K562 (cell line): ENCODE data around the gene ANKRD6.

Experiments used
- BRF1 ChIP-seq: IDR thresholded peaks from 3 replicates; pipeline ENCODE4 v1.6.1; 2011; ENCODE audit warnings: borderline replicate concordance, mild to moderate bottlenecking; ENCODE audit not compliant: insufficient read length; ENCODE audit errors: extremely low read depth
- EWSR1 ChIP-seq: fragments of 450-650 bp; IDR thresholded peaks from 2 replicates; pipeline ENCODE4 v1.6.1; 2018; ENCODE audit warnings: borderline replicate concordance, mild to moderate bottlenecking, low read depth, moderate library complexity; ENCODE audit not compliant: partially characterized antibody
- NFATC3 ChIP-seq: fragments of 450-650 bp; IDR thresholded peaks from 2 replicates; pipeline ENCODE4 v1.6.1; 2017; ENCODE audit warnings: mild to moderate bottlenecking
- POLR2A ChIP-seq: fragments of 450-650 bp; conservative IDR thresholded peaks from 2 replicates; pipeline ENCODE4 v1.6.1; 2016
- RAD21 ChIP-seq, 2 experiments: fragments of 250-450 bp in 1 of 2; fragments of 450-650 bp in 1 of 2; sonication (Bioruptor Pico) in 1 of 2; formaldehyde crosslinking in 1 of 2; IDR thresholded peaks in 1 of 2; conservative IDR thresholded peaks in 1 of 2; 2 replicates each; pipeline versions ENCODE4 v1.4.0 to v1.8.0; 2020 to 2022; ENCODE audit warnings: mild to moderate bottlenecking in 2 of 2, moderate library complexity in 1 of 2
- U2AF1 ChIP-seq: fragments of 200-400 bp; formaldehyde crosslinking; optimal IDR thresholded peaks from 2 replicates; pipeline ENCODE3; 2017; ENCODE audit warnings: mild to moderate bottlenecking, low read depth, low read length, moderate library complexity
- ZNF140 ChIP-seq: fragments of 250-450 bp; sonication (Bioruptor Pico); IDR thresholded peaks from 2 replicates; pipeline ENCODE4 v1.8.0; 2021; ENCODE audit warnings: moderate library complexity, mild to moderate bottlenecking, inconsistent platforms
- TF ChIP-seq, protein P1 (sequence below), 3 experiments: IDR thresholded peaks in 2 of 3; conservative IDR thresholded peaks in 1 of 3; 2 replicates each; pipeline ENCODE4 v1.5.1; 2011 to 2012; ENCODE audit warnings: low read length in 3 of 3, mild to moderate bottlenecking in 3 of 3, control low read depth in 2 of 3, improper control_type of control experiment in 1 of 3, inconsistent platforms in 1 of 3, low read depth in 1 of 3, mixed read lengths in 1 of 3, moderate library complexity in 1 of 3; ENCODE audit not compliant: insufficient read depth in 2 of 3
- TF ChIP-seq, protein P2 (sequence below): fragments of 250-450 bp; sonication (Bioruptor Pico); IDR thresholded peaks from 2 replicates; pipeline ENCODE4 v1.8.0; 2022; ENCODE audit warnings: inconsistent platforms, mild to moderate bottlenecking, moderate library complexity, borderline replicate concordance

DNA sequence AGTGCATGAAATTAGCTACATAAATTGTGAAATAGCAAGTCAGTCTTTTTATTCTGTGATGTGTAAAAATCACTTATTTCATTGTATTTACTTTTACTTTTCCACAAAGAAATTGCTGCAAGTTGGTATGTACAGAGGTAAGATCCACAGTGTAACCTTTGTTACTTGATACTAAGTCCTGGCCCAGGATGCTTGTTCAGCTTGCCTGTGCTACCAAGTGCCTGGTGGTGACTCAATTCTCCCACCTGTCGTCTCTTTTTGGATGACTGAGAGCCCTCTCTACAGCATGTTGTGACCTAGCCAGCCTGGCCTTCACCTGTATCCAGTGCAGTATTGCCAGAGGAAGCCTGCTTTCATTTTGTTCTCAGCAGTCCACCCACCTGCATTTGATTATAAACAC, 54.9 kb downstream of the ANKRD6 start:
- TF ChIP-seq EWSR1 = no peak
- TF ChIP-seq, protein P1, sequence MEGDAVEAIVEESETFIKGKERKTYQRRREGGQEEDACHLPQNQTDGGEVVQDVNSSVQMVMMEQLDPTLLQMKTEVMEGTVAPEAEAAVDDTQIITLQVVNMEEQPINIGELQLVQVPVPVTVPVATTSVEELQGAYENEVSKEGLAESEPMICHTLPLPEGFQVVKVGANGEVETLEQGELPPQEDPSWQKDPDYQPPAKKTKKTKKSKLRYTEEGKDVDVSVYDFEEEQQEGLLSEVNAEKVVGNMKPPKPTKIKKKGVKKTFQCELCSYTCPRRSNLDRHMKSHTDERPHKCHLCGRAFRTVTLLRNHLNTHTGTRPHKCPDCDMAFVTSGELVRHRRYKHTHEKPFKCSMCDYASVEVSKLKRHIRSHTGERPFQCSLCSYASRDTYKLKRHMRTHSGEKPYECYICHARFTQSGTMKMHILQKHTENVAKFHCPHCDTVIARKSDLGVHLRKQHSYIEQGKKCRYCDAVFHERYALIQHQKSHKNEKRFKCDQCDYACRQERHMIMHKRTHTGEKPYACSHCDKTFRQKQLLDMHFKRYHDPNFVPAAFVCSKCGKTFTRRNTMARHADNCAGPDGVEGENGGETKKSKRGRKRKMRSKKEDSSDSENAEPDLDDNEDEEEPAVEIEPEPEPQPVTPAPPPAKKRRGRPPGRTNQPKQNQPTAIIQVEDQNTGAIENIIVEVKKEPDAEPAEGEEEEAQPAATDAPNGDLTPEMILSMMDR (IDR thresholded peaks at IDR 0.05 in 2 of 3, conservative IDR thresholded peaks at IDR 0.05 in 1 of 3; ENCODE audit: insufficient read depth in 2 of 3, low read depth in 1 of 3, low read length in 3 of 3) = no peak
- TF ChIP-seq RAD21 (CRISPR knock-in tag; conservative IDR thresholded peaks at IDR 0.05 in 1 of 2, IDR thresholded peaks at IDR 0.05 in 1 of 2) = no peak
- no peak for TF ChIP-seq POLR2A
- TF ChIP-seq NFATC3 = no peak
- no peak for TF ChIP-seq ZNF140 (CRISPR knock-in tag)
- TF ChIP-seq BRF1 = no peak
- TF ChIP-seq U2AF1 = no peak
- TF ChIP-seq, protein P2, sequence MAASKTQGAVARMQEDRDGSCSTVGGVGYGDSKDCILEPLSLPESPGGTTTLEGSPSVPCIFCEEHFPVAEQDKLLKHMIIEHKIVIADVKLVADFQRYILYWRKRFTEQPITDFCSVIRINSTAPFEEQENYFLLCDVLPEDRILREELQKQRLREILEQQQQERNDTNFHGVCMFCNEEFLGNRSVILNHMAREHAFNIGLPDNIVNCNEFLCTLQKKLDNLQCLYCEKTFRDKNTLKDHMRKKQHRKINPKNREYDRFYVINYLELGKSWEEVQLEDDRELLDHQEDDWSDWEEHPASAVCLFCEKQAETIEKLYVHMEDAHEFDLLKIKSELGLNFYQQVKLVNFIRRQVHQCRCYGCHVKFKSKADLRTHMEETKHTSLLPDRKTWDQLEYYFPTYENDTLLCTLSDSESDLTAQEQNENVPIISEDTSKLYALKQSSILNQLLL (CRISPR knock-in tag) = no peak
